NCI-H2196 treated with DMSO at 0.1 percent for 48 hours (cell line): ENCODE results near the gene RUFY3.
"Not testable (repeated sequence)": the region's sequence is repeated elsewhere in the genome, so short reads cannot be mapped to it uniquely, and the experiment has no call there.

Source experiments
- DNase-seq: peaks from one replicate; lab custom pipeline; 2025; ENCODE audit not compliant: unreplicated experiment; lab: John Stamatoyannopoulos, UW

The RUFY3 gene

DNA sequence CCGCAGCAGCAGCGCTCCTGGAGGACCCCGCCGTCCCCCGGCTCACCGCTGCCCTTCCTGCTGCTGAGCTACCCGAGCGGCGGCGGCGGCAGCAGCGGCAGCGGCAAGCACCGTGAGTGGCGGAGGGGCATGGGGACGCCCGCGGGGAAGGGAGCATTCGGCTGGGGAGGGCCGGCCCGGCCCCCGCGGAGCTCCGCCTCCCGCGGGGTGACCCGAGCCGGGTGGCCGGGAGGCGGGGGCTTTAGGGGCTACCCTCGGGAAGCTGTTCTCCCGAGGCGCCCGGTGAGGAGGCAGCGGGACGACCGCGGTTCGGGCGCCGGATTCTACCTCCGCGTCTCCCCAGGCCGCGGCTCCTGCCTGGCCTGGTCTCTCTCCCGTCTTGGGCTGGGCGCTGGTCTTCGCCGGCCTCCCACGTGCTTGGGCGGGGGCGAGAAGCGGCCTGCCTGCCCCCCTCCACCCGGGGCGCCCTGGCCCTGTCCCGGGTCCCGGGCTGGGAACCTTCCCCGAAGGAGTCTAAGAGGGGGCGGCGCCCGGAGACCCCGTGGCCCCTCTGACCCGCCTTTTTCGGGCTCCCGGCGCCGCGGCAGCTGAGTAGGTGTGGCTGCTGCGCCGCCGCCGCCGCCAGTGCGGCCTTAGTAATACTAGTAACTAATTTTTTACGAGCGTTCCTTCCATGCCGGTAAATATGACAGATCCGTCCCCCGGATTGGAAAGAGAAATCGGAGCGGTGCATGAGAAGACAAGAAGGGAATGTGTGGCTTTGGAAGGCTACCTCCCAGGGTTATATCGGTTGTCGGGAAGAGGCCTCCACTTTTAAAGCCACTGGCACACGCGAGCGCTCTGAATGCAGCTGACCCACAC, 16.4 kb upstream of the RUFY3 start:
- DNase-seq = peak; percentile 11

DNA sequence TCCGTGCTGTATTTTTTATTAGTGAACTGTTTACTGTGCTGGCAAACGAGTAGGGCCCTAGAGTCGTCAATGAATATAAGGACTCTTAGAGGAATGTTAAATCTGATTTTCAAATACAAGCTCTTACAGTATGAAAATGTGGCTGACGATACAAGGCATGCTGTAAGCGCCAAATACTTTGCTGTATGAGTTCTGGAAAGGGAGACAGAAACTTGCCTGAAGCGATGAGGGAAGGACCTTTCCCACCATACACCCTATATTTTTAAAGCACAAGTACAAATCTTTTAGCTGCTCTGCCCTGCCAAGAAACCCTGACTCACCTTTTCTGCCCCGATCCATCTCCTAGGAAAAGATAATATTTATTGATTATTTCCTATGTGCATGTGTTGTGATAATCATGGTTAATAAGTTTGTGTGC, 15.7 kb upstream of the RUFY3 start:
- no peak for DNase-seq

DNA sequence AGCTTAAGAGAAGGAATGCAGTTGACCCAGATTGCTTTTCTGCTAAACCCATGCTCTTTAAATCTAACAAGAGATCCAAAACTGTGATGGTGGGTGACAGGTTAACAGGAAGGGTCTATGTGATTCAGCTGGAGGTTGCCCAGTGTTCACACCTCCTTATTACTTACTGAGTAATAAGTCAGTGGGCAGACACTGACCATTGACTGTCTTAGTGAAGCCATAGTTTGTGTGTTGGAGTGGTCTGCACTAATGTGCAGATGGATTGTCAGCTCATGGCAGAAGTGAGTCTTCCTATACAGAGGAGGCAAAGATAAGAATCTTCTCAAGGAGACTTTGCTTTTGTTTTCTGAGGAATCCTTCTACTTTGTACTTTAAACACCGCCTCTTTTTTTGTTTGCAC, 15.2 kb upstream of the RUFY3 start:
- DNase-seq = no peak

- DNase-seq = no peak
Observed at GRCh38 chr4:70709611-70710205, 12.1 kb upstream of the RUFY3 start.

DNA sequence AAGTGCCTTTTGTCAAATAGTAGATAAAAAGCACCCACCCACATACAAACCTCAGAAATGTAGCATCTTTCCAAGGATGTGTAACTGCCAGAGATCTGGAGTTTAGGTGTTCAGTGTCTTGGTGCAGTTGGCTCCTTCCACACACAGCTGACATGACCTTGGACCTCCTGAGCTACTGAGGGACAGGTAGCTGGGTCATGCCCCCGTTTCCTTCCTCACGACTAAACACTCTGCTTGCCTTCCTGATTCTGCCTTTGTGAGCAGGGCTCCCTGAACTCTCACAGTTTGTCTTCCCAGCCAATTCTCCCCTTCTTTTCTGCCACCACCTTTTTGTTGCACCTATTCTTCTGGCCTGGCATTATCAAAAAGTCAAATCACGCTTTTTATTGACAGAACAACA, 10.2 kb upstream of the RUFY3 start:
- no peak for DNase-seq

DNA sequence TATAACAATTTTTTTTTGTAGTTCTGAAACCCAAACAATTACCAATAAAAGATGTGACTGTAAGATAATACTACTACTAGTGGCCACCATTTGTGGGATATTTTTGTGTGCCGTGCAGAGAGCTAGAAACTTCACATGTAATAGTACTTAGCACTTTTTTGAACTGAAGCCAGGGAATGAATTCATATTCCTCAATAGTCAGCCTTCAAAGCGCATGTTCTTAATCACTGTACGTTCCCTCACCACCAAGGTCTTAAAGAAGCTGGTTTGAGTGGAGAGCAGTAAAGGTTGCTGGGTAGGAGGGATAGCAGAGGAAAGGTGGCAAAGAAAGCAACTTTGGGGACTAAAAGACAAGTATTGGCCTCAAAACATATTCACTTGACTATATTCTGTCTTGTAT, 9.6 kb upstream of the RUFY3 start:
- no peak for DNase-seq

GRCh38 chr4:70712604-70713452, 8.9 kb upstream of the RUFY3 start:
- DNase-seq = no peak

DNA sequence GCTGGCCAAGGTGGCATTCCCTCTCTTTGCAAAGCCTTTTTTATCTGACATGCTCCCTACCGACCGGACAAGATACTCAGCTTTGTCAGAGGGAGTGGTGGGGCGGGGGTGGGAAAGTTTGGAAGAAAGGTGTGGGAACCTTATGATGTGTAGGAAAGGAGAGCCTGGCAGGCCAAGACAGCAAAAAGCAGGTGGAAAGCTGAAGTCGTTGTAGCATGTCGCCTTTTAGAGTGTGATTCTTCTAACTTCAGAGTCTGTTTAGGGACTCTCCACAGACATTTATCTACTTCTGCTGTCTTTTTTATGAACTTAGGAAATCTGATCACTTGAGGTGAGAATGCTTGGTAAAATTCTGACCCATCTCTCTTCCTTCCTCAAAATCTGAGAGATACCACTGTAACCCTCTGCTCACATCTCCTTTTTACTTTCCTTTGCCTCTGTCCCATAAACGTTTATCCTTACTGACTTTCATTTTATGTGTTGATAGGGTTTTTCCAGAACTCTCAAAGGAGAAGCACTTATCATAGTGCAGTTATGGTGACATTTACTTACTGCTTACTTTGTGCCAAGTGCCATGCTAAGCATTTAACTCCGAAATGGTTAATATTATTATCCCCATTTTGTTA, 8.2 kb upstream of the RUFY3 start:
- no peak for DNase-seq

DNA sequence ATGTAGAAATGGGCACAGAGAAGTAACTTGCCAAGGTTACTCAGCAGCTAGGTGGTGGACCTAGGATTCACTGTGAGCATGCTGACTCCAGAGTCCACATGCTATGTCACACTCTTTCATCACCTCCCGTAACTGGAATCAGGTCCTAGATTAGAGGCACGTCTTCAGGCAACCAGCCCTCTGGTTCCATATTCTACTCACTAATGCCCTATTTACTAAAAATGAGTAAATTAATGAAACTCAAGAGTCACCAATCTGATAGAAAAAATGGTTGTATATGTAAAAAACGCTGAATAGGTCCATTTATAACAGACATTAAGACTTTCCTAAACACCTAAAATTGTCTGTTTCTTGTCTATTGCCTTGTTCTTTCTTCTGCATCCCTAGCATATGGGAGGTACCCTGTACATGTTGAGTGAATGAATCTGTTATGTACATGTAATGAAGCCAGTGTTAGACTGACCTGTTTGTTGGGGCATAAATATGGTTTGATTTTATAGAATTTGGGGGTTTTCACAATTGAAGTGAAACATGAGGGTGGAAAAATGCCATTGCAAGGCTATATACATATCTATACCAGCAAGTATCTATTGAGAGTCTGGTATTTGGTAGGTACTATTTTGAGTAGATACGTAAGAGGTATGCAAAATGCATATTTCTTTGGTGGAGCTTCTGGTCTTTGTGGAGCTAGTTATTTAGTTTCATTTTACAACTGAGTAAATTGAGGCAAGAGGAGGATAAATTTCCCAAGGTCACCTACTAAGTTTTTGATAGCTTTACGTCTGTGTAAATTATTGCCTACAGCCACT, 7.5 kb upstream of the RUFY3 start:
- DNase-seq = no peak

- DNase-seq = no peak
Observed at GRCh38 chr4:70715097-70715496, 6.7 kb upstream of the RUFY3 start.

DNA sequence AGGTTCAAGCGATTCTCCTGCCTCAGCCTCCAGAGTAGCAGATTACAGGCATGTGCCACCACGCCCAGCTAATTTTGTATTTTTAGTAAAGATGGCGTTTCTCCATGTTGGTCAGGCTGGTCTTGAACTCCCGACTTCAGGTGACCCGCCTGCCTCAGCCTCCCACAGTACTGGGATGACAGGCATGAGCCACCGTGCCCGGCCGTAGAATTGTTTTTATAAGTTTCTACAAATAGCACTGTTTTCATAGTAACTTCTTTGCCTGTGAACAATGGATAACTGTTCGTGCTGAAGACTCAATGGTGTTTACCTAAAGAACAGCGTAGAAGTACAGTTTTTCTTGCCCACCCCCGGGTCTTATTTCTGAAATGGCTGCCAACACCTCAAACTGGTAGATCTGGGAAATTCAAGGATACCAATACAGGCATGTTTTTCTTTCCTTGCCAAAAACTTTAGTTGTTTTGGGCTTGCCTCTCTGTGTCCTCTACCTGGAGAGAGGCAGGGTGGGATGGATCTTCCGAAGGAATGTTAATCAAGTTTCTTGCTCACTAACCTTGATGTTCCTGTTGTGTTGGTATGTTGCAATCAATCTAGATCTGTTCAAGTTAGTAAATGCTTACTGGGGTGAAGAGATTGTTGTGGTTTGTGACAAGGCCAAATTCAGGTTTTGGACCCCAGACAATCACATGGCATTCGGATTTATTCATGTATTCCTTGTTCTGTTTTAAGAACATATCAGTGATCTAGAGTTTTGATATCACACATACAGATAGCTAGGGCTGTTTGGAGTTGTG, 2.8 kb upstream of the RUFY3 start:
- no peak for DNase-seq

GRCh38 chr4:70722199-70722791, 531 bp downstream of the RUFY3 start:
- DNase-seq = peak; percentile 1

GRCh38 chr4:70724463-70724862, 2.7 kb downstream of the RUFY3 start:
- DNase-seq = no peak

- DNase-seq = no peak
Observed at GRCh38 chr4:70725633-70726032, 3.9 kb downstream of the RUFY3 start.

DNA sequence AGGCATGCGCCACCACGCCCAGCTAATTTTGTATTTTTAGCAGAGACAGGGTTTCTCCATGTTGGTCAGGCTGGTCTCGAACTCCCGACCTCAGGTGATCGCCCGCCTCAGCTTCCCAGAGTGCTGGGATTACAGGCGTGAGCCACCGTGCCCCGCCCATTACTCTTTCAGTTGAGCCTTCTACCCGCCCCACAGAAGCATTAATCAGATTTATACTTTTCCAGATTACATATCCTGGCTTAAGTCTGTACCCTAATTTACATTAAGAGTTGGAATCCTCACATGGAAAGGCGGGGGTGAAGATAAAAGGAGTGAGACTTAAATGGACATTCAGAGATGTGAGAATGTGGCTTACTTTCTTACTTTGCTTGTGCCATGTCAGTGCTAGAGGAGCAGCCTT, 4.8 kb downstream of the RUFY3 start:
- not testable (repeated sequence) for DNase-seq

DNA sequence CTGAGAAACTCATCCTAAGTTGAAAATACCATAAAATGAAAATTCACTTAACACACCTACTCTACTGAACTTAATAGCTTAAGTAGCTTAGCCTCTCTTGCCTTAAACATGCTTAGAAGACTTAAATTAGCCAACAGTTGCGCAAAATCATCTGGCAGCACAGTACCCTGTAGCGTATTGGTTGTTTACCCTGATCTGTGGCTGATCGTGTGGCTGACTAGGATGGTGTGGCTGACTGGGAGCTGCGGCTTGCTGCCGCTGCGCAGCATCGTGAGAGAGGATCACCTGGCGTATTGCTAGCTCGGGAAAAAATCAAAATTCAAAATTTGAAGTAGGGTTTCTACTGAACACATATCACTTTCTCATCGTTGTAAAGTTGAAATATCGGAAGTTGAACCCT, 6.3 kb downstream of the RUFY3 start:
- DNase-seq = no peak

DNA sequence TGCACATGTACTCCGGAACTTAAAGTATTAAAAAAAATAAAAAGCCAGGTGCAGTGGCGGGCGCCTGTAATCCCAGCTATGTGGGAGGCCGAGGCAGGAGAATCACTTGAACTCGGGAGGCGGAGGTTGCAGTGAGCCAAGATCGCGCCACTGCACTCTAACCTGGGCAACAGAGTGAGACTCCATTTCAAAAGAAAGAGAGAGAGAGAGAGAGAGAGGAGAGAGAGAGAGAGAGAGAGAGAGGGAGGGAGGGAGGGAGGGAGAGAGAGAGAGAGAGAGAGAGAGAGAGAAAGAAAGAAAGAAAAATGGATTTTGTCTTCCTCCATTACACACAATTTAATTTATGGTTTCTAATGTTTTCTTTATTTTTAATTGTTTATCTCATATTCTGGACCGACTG, 11.1 kb downstream of the RUFY3 start:
- not testable (repeated sequence) for DNase-seq

DNA sequence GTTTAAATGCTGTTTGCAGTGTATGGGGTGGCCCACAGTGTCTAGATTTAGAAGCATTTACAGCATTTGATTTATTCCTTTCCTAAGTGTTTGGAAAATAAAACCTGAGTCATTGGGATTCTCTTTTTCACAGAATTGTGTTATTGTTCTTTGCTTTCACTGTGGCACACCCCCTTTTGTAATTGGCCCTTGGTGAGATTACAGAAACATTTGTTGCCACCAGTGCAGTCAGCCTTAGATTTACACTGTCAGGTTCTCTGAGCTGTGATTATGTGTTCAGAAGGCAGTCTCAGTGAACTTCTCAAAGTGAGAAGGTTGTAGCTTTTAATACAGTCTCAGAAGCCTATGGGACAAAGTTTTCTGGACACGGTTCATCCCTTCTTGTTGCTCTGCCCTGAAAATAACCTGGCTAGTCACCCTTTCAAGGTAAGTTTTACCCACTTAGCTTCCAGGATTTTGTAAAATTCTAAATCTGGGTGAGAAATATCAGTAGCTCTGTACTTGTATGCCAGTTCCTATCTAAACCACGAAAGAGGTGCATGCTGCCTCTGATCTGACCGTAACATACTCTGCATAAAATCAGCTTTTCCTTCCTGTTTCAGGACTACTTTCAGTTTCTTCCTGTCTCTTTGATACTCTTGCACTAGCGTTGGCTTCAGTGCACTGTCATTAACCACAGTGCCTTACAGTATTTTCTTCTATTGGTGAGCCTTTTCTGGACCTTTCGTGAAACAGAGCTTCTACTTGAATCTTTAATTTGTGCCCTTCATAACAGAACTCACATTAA, 12.6 kb downstream of the RUFY3 start:
- no peak for DNase-seq

DNA sequence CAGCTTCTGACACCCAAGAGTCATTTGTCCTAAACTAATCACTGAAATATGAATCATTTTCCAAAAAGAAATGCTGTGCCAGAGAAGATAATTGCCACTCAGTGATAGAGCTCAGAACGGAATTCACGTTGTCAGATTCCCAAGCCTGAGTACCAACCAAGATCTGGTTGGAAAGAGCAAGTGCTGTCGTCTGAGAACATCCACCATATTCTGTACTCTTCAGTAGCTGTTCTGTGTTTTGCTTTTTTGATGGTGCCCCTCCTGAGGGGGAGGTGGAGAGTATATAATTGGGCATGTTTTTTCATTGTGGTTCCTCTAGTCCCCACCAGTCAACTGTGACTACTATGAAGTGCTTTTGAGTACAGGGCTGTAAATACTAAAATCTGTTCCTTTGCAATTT, 13.2 kb downstream of the RUFY3 start:
- no peak for DNase-seq
